ENCODE data around the gene SMIM22. TPM values are rescaled to one million over a fixed set of nuclear protein-coding genes. Genes with fewer than 3 reads are reported as not detected.

The SMIM22 gene
- total RNA-seq, 1 donor from 2014 or later: not detected

- intact Hi-C loops (cut with micrococcal nuclease): no loop called here
- Histone ChIP-seq H3K27ac (replicated peaks) (no peak overlapping the region), H3K36me3 (peaks cover 60% of the 10 kb centered on the region), H3K4me3 (no peak overlapping the region), H3K27me3 (ENCODE audit: low read depth) (no peaks in the 10 kb centered on the region), H3K9me3 (replicated peaks) (peaks cover under 1% of the 10 kb centered on the region), H3K4me1 (no peaks in the 10 kb centered on the region)
- TF ChIP-seq, protein P1, sequence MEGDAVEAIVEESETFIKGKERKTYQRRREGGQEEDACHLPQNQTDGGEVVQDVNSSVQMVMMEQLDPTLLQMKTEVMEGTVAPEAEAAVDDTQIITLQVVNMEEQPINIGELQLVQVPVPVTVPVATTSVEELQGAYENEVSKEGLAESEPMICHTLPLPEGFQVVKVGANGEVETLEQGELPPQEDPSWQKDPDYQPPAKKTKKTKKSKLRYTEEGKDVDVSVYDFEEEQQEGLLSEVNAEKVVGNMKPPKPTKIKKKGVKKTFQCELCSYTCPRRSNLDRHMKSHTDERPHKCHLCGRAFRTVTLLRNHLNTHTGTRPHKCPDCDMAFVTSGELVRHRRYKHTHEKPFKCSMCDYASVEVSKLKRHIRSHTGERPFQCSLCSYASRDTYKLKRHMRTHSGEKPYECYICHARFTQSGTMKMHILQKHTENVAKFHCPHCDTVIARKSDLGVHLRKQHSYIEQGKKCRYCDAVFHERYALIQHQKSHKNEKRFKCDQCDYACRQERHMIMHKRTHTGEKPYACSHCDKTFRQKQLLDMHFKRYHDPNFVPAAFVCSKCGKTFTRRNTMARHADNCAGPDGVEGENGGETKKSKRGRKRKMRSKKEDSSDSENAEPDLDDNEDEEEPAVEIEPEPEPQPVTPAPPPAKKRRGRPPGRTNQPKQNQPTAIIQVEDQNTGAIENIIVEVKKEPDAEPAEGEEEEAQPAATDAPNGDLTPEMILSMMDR (IDR thresholded peaks at IDR 0.05; ENCODE audit: borderline replicate concordance): no peak
- no peak for DNase-seq
Observed at GRCh38 chr16:4749700-4750257, 45.4 kb upstream of the SMIM22 start.

GRCh38 chr16:4750896-4751295, 44.3 kb upstream of the SMIM22 start:
- H3K9me3 ChIP-seq (replicated peaks): peaks cover 5% of the 10 kb centered on the region
- H3K27ac ChIP-seq (replicated peaks): no peak overlapping the region
- H3K4me1 ChIP-seq: no peaks in the 10 kb centered on the region
- intact Hi-C loops (cut with micrococcal nuclease): no loop called here
- no peak overlapping the region for H3K4me3 ChIP-seq
- H3K36me3 ChIP-seq: peaks cover 71% of the 10 kb centered on the region
- H3K27me3 ChIP-seq (ENCODE audit: low read depth): no peaks in the 10 kb centered on the region
- no peak for DNase-seq
- TF ChIP-seq, protein P1 (IDR thresholded peaks at IDR 0.05; ENCODE audit: borderline replicate concordance): no peak

DNA sequence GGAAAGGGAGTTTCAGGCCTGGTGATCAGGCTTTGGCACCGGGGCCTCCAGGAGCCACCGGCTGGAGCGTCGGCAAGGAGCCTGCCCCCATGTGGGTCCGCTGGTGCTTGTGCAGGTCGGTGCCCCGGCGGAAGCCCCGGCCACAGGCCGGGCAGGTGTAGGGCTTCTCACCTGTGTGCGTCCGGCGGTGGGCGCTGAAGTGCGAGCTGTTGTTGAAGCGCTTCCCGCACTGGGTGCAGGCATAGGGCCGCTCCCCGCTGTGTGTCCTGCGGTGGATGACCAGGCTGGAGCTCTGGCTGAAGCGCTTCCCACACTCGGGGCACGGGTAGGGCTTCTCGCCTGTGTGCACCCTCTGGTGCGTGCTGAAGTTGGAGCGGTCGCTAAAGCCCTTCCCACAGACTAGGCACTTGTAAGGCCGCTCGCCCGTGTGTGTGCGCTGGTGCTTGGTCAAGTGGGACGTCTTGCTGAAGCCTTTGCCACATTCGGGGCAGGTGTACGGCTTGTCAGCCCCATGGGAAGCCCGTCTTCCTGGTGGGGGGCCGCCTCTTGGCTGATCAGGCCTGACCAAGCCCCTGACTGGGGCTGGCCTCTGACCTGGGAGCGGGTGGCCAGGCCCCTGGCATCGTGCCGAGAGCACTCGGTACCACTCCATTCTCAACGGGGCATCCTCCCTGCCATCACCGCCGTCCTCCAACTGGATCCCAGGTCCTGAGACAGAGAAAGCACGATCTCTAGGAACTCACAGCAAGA, 42.6 kb upstream of the SMIM22 start:
- no peak overlapping the region for H3K4me3 ChIP-seq
- intact Hi-C loops (cut with micrococcal nuclease): no loop called here
- TF ChIP-seq, protein P1 (IDR thresholded peaks at IDR 0.05; ENCODE audit: borderline replicate concordance): no peak
- no peaks in the 10 kb centered on the region for H3K27me3 ChIP-seq (ENCODE audit: low read depth)
- no peak for DNase-seq
- peaks cover 88% of the 10 kb centered on the region for H3K36me3 ChIP-seq
- H3K9me3 ChIP-seq (replicated peaks): peaks cover 5% of the 10 kb centered on the region
- no peaks in the 10 kb centered on the region for H3K4me1 ChIP-seq
- H3K27ac ChIP-seq (replicated peaks): no peak overlapping the region

GRCh38 chr16:4753227-4753626, 41.9 kb upstream of the SMIM22 start:
- peaks cover 95% of the 10 kb centered on the region for H3K36me3 ChIP-seq
- intact Hi-C loops (cut with micrococcal nuclease): no loop called here
- no peaks in the 10 kb centered on the region for H3K27me3 ChIP-seq (ENCODE audit: low read depth)
- TF ChIP-seq, protein P1 (IDR thresholded peaks at IDR 0.05; ENCODE audit: borderline replicate concordance): no peak
- H3K9me3 ChIP-seq (replicated peaks): peaks cover 5% of the 10 kb centered on the region
- no peak overlapping the region for H3K27ac ChIP-seq (replicated peaks)
- no peak overlapping the region for H3K4me3 ChIP-seq
- H3K4me1 ChIP-seq: no peaks in the 10 kb centered on the region
- no peak for DNase-seq

DNA sequence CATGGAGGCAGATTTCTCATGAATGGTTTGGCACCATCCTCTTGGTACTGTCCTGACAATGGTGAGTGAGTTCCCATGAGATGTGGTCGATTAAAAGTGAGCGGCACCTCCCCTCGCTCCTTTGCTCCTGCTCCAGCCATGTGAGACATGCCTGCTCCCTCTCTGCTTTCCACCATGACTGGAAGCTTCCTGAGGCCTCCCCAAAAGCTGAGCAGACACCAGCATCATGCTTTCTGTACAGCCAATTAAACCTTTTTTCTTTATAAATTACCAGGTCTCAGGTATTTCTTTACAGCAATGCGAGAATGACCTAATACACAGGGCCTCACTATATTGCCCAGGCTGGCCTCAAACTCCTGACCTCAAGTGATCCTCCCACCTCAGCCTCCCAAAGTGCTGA, 40.3 kb upstream of the SMIM22 start:
- no peak overlapping the region for H3K4me3 ChIP-seq
- intact Hi-C loops (cut with micrococcal nuclease): no loop called here
- H3K36me3 ChIP-seq: peaks cover 100% of the 10 kb centered on the region
- no peak overlapping the region for H3K27ac ChIP-seq (replicated peaks)
- H3K27me3 ChIP-seq (ENCODE audit: low read depth): no peaks in the 10 kb centered on the region
- TF ChIP-seq, protein P1 (IDR thresholded peaks at IDR 0.05; ENCODE audit: borderline replicate concordance): no peak
- DNase-seq: no peak
- H3K4me1 ChIP-seq: no peaks in the 10 kb centered on the region
- H3K9me3 ChIP-seq (replicated peaks): peaks cover 5% of the 10 kb centered on the region

All from left ventricle myocardium inferior (tissue), 1 donor.